Measurements from ENCODE around the gene RHOT2.

- TF ChIP-seq CTCF (IDR thresholded peaks at IDR 0.05) (no peak), ZFX (IDR thresholded peaks at IDR 0.05; ENCODE audit: borderline replicate concordance) (no peak)
Observed at GRCh38 chr16:722835-723633, 55.1 kb downstream of the RHOT2 start.

Data from 22Rv1 (cell line).